GM12878 (cell line): ENCODE results near the gene MAD1L1. TPM values are rescaled to one million over a fixed set of nuclear protein-coding genes. Genes with fewer than 3 reads are reported as not detected.

Experiments used
- ATAC-seq: fragments of 200-7000 bp; cut with Tn5 transposase; 3 replicates; pipeline ENCODE4 v1.9.1; 2020; ENCODE audit warnings: mild to moderate bottlenecking, moderate library complexity
- BruUV-seq: library from RNA; stranded (reverse); fragments of 400-500 nt; replicated peaks from 2 replicates; lab custom pipeline; 2021; lab: Mats Ljungman, UMichigan
- CTCF ChIA-PET: fragments of 300-600 bp; sonication (Branson Sonifier 250); formaldehyde crosslinking; extraction: SDS; loops from one replicate; lab custom pipeline; 2021; ENCODE audit warnings: inconsistent platforms; lab: Yijun Ruan, JAX
- POLR2A ChIA-PET: fragments of 350-600 bp; formaldehyde crosslinking; extraction: SDS; loops from one replicate; lab custom pipeline; 2021; ENCODE audit warnings: inconsistent platforms; lab: Charles Lee
- RAD21 ChIA-PET: fragments of 300-600 bp; sonication (Branson Sonifier 250); formaldehyde crosslinking; loops from one replicate; lab custom pipeline; 2023; ENCODE audit warnings: antibody characterized with exemption; ENCODE audit not compliant: unreplicated experiment; lab: Charles Lee
- SMC1A ChIA-PET: fragments of 300-600 bp; sonication (Branson Sonifier 250); formaldehyde crosslinking; loops from one replicate; lab custom pipeline; 2023; ENCODE audit not compliant: unreplicated experiment, uncharacterized antibody; lab: Charles Lee
- DNase-seq: peaks from one replicate; pipeline ENCODE4 v3.0.0-alpha.2; 2011; ENCODE audit warnings: low read depth, low spot score
- FAIRE-seq: peaks from 3 replicates; lab custom pipeline; 2011; peaks lifted over from hg19 to GRCh38; lab: Jason Lieb, UNC
- H2AFZ ChIP-seq: 2 replicates; pipeline ENCODE4 v1.6.0; 2011; ENCODE audit warnings: low read depth, low read length, control low read depth; ENCODE audit not compliant: control insufficient read depth
- H3K27ac ChIP-seq: 2 replicates; pipeline ENCODE4 v1.5.1; 2011; ENCODE audit warnings: control low read depth; ENCODE audit not compliant: control insufficient read depth, insufficient read depth
- H3K27me3 ChIP-seq, 2 experiments: replicated peaks in 1 of 2; 2 replicates each; pipeline versions ENCODE4 v1.6.0 to v1.6.1; 2011; ENCODE audit warnings: low read length in 1 of 2; ENCODE audit not compliant: control insufficient read depth in 2 of 2, insufficient read depth in 2 of 2
- H3K36me3 ChIP-seq, 2 experiments: 2 replicates each; pipeline ENCODE4 v1.5.1; 2011; ENCODE audit warnings: low read length in 1 of 2; ENCODE audit not compliant: control insufficient read depth in 2 of 2, insufficient read depth in 2 of 2
- H3K4me1 ChIP-seq: 2 replicates; pipeline ENCODE4 v1.6.1; 2011; ENCODE audit warnings: mild to moderate bottlenecking, low read length, moderate library complexity, mixed read lengths; ENCODE audit not compliant: control insufficient read depth, insufficient read depth
- H3K4me2 ChIP-seq: 2 replicates; pipeline ENCODE4 v1.6.0; 2011; ENCODE audit warnings: control low read depth; ENCODE audit not compliant: control insufficient read depth, insufficient read depth
- H3K4me3 ChIP-seq: fragments of 200-600 bp; sonication (generic); 2 replicates; pipeline ENCODE4 v1.5.1; 2016
- H3K79me2 ChIP-seq: 2 replicates; pipeline ENCODE4 v1.6.0; 2011; ENCODE audit warnings: low read length; ENCODE audit not compliant: control insufficient read depth, insufficient read depth
- H3K9ac ChIP-seq: 2 replicates; pipeline ENCODE4 v1.8.0; 2011; ENCODE audit warnings: low read length, control low read depth, mixed read lengths; ENCODE audit not compliant: control insufficient read depth, insufficient read depth
- H3K9me3 ChIP-seq: replicated peaks from 3 replicates; pipeline ENCODE4 v1.5.1; 2011; ENCODE audit warnings: mild to moderate bottlenecking, low read length; ENCODE audit not compliant: control insufficient read depth, insufficient read depth
- H4K20me1 ChIP-seq: 2 replicates; pipeline ENCODE4 v1.6.0; 2011; ENCODE audit not compliant: control insufficient read depth, insufficient read depth
- BHLHE40 ChIP-seq, 2 experiments: fragments of 450-650 bp in 1 of 2; IDR thresholded peaks; 2 replicates each; pipeline ENCODE4 v1.6.1; 2011 to 2017; ENCODE audit warnings: low read depth in 2 of 2, borderline replicate concordance in 1 of 2, improper control_type of control experiment in 1 of 2, low read length in 1 of 2, mild to moderate bottlenecking in 1 of 2
- FOXM1 ChIP-seq: IDR thresholded peaks from 2 replicates; pipeline ENCODE4 v1.6.1; 2012; ENCODE audit warnings: low read depth, mild to moderate bottlenecking, inconsistent platforms, low read length, moderate library complexity
- IRF4 ChIP-seq: IDR thresholded peaks from 2 replicates; pipeline ENCODE4 v1.6.1; 2011; ENCODE audit warnings: low read depth, low read length
- MTA3 ChIP-seq: IDR thresholded peaks from 2 replicates; pipeline ENCODE4 v1.6.1; 2012; ENCODE audit warnings: low read length, inconsistent platforms, borderline replicate concordance
- MYC ChIP-seq: IDR thresholded peaks from 2 replicates; pipeline ENCODE4 v1.6.1; 2011; ENCODE audit warnings: mild to moderate bottlenecking, low read length, moderate library complexity, inconsistent platforms; ENCODE audit not compliant: insufficient read depth, insufficient replicate concordance, insufficient read length, severe bottlenecking
- NFIC ChIP-seq: IDR thresholded peaks from 2 replicates; pipeline ENCODE4 v1.6.1; 2012; ENCODE audit warnings: low read depth, mild to moderate bottlenecking, inconsistent platforms, low read length, moderate library complexity
- TCF7 ChIP-seq: IDR thresholded peaks from 2 replicates; pipeline ENCODE4 v1.6.1; 2014; ENCODE audit warnings: antibody characterized with exemption, borderline replicate concordance
- WGBS: methylation state at CpG from one replicate; pipeline ENCODE4 v1.1.6; 2016; ENCODE audit warnings: low lambda C conversion rate; ENCODE audit not compliant: insufficient replicate concordance, insufficient coverage; ENCODE audit errors: missing lambda C conversion rate; 5-methylcytosine and 5-hydroxymethylcytosine counted together
- in situ Hi-C: fragments of 300-500 bp; cut with MboI; formaldehyde crosslinking; loops from 9 replicates; pipeline ENCODE4 v1.14.3; 2018; ENCODE audit warnings: mixed read lengths
- intact Hi-C: fragments of 100-400 bp; cut with micrococcal nuclease; formaldehyde crosslinking; loops from one replicate; pipeline ENCODE4 v1.14.2; 2022; ENCODE audit not compliant: unreplicated experiment
- polyA plus RNA-seq, 11 experiments: library from polyadenylated mRNA; depleted of rRNA in 4 of 11; unstranded in 6 of 11; stranded (reverse) in 5 of 11; fragments of >200 nt; fragmentation: Nextera tagmentation in 4 of 11; fragmentation: Illumina TruSeq in 1 of 11; extraction: Ambion mirVana in 4 of 11; extraction: Trizol in 1 of 11; gene quantifications; 1 replicate in 1 of 11; 2 replicates in 10 of 11; pipeline versions ENCODE4 v1.2.1 to v1.2.3, GENCODE V29; 2011 to 2016; ENCODE audit warnings: inconsistent platforms in 2 of 11, missing spikeins in 2 of 11, low read depth in 1 of 11
- total RNA-seq, 4 experiments: library from RNA; depleted of rRNA in 3 of 4; stranded (reverse); fragments of >200 nt in 3 of 4; fragmentation: Illumina TruSeq in 1 of 4; extraction: Trizol in 1 of 4; gene quantifications; 2 replicates each; pipeline versions ENCODE4 v1.2.1 to v1.2.3, GENCODE V29; 2013 to 2021

MAD1L1 gene
- total and polyA plus RNA-seq, 10 of the 15 experiments (the other 5 are each of a cell fraction or from before 2014, with no cell fraction given): 2.2 to 76.8 (median 38.3) TPM

DNA sequence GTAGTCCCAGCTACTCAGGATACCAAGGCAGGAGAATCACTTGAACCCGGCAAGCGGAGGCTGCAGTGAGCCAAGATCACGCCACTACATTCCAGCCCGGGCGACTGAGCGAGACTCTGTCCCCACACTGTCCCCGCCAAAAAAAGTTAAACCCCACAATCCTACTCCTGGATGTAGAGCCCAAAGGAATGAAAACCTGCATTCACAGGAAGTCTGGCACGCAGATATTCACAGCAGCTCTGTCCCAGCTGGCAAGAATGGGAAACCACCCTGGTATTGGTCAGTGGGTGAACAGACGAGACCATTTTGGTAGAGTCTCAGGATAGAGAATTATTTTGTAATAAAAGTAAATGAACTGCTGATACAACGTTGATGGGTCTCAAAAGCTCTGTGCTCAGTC, 225.2 kb downstream of the MAD1L1 start (continued):
- TF ChIP-seq BHLHE40 (IDR thresholded peaks at IDR 0.05; ENCODE audit: borderline replicate concordance in 1 of 2, low read depth in 2 of 2, low read length in 1 of 2) (no peak), MTA3 (no peak), IRF4 (no peak)

DNA sequence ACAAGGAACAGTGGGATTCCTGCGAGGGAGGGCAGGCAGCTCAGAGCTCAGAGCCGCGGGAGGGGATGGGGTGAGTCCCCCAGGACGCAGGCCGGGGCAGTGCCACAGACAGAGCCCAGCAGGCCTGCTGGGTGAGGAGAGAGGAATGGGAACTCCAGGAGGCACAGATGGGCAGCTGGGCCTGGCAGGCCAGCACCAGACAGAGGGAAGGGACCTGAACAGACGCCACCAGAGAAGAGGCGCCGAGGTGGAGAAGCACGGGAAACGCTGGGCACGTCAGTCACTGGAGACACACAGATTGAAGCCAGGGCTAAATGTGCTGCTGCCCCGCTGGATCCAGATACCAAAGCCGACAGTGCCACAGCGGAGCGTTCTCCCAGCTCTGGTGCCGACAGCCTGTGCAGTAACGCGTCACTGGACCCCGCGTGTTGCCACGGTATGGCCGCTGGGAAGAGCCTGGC, 225.8 kb downstream of the MAD1L1 start:
- SMC1A ChIA-PET: no interaction called here
- no peaks in the 10 kb centered on the region for H4K20me1 ChIP-seq
- H3K27ac ChIP-seq: no peak overlapping the region
- CTCF ChIA-PET: no interaction called here
- no peaks in the 10 kb centered on the region for H3K27me3 ChIP-seq
- 97% methylated on average over 22 of the region's 22 CpGs for WGBS
- RAD21 ChIA-PET: no interaction called here
- H3K9ac ChIP-seq: no peak overlapping the region
- H3K4me1 ChIP-seq: no peaks in the 10 kb centered on the region
- BruUV-seq: no TSS peak
- no peak overlapping the region for H3K4me2 ChIP-seq
- no peak overlapping the region for H3K4me3 ChIP-seq
- POLR2A ChIA-PET: no interaction called here
- in situ Hi-C loops: no loop called here
- no peak for FAIRE-seq
- H3K36me3 ChIP-seq: peaks cover 0 to 8% of the 10 kb centered on the region in 2 experiments; a peak in 2 of 4 replicates
- intact Hi-C loops: no loop called here
- DNase-seq: no peak
- no peaks in the 10 kb centered on the region for H3K79me2 ChIP-seq
- no peak for ATAC-seq
- no peaks in the 10 kb centered on the region for H3K9me3 ChIP-seq
- no peak overlapping the region for H2AFZ ChIP-seq
- TF ChIP-seq NFIC (no peak), MYC (no peak), FOXM1 (no peak), TCF7 (no peak)
